NCI-H2081 treated with DMSO at 0.1 percent for 48 hours (cell line): ENCODE measurements around the gene SORBS2.

Experiments
- DNase-seq: peaks from one replicate; lab custom pipeline; 2025; lab: John Stamatoyannopoulos, UW

SORBS2 gene

GRCh38 chr4:185638093-185638492 lies 173.9 kb downstream of the SORBS2 start:
- no peak for DNase-seq

GRCh38 chr4:185637163-185637875 lies 174.7 kb downstream of the SORBS2 start:
- no peak for DNase-seq

- DNase-seq = no peak
These were observed 177.8 kb downstream of the SORBS2 start for GRCh38 chr4:185634066-185634652.

- no peak for DNase-seq
These were observed 185.2 kb downstream of the SORBS2 start for GRCh38 chr4:185626798-185627197.

- no peak for DNase-seq
These were observed 186.5 kb downstream of the SORBS2 start for GRCh38 chr4:185625503-185625902.

- DNase-seq = no peak
These were observed 187.8 kb downstream of the SORBS2 start for GRCh38 chr4:185624259-185624589.

- DNase-seq = no peak
These were observed 188.3 kb downstream of the SORBS2 start for GRCh38 chr4:185623444-185624258.

GRCh38 chr4:185608185-185608584 lies 203.8 kb downstream of the SORBS2 start:
- no peak for DNase-seq

GRCh38 chr4:185602397-185602796 lies 209.6 kb downstream of the SORBS2 start:
- no peak for DNase-seq

- no peak for DNase-seq
These were observed 211.1 kb downstream of the SORBS2 start for GRCh38 chr4:185600801-185601434.

- no peak for DNase-seq
These were observed 212.3 kb downstream of the SORBS2 start for GRCh38 chr4:185599553-185600243.

GRCh38 chr4:185598846-185599552 lies 213.0 kb downstream of the SORBS2 start:
- DNase-seq = no peak

- peak; percentile 8 for DNase-seq
These were observed 214.3 kb downstream of the SORBS2 start for GRCh38 chr4:185597532-185598188.

GRCh38 chr4:185592845-185593488 lies 219.0 kb downstream of the SORBS2 start:
- DNase-seq = no peak

- DNase-seq = no peak
These were observed 219.6 kb downstream of the SORBS2 start for GRCh38 chr4:185592438-185592837.

- DNase-seq = no peak
These were observed 220.3 kb downstream of the SORBS2 start for GRCh38 chr4:185591679-185592141.

GRCh38 chr4:185590982-185591381 lies 221.0 kb downstream of the SORBS2 start:
- DNase-seq = no peak

GRCh38 chr4:185589067-185589836 lies 222.7 kb downstream of the SORBS2 start:
- DNase-seq = no peak

GRCh38 chr4:185587427-185588161 lies 224.4 kb downstream of the SORBS2 start:
- DNase-seq = no peak
